IPS-11a (cell line): ENCODE measurements around the gene COA8.

Source experiments
- H3K4me3 ChIP-seq: one replicate; pipeline ENCODE4 v1.5.1; 2013; ENCODE audit warnings: low read depth, low read length, control low read depth

Gene COA8, protein sequence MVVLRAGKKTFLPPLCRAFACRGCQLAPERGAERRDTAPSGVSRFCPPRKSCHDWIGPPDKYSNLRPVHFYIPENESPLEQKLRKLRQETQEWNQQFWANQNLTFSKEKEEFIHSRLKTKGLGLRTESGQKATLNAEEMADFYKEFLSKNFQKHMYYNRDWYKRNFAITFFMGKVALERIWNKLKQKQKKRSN

DNA sequence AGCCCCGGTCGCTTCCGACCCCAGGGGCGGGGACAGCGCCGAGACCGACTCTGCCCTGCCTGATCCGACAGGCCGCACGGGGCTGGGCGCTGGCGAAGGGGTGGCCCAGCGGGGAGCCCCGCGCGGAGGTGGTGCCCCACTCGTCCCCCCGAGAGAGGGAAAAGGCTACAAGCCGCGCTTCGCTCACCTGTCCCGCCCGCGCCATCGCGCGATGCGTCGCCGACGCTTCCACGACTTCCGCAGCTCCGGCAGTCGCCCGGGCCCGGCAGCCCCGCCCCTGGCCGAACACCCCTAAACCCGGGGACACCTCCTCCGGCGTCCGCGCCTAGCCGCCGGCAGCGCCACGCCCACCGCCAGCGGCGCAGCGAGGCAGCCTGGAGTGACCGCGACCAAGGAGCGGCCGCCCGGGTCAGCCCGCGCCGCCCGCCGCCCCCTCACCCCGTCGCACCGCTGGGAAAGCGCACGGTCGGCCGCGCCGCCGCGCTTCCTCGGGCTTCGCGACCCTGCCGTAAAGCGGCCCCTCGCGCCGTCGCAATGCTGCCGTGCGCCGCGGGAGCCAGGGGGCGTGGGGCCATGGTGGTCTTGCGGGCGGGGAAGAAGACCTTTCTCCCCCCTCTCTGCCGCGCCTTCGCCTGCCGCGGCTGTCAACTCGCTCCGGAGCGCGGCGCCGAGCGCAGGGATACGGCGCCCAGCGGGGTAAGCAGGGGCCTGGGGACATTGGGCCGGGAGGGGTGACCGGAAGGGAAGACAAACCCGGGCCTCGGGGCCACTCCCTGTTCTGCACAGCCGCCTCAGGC is at the start of gene COA8, which contains the start of gene BAG5:
Gene COA8, plus strand, starts transcription at position 532 of the 797 bp plus-strand sequence. Its CDS starts 42 bp downstream, at position 574.
Gene BAG5, minus strand, starts transcription at position 229 of the 797 bp plus-strand sequence. CDS start 1,493 bp downstream, outside the sequence.
- peak within 1 kb of the TSS; percentile 82 for H3K4me3 ChIP-seq

DNA sequence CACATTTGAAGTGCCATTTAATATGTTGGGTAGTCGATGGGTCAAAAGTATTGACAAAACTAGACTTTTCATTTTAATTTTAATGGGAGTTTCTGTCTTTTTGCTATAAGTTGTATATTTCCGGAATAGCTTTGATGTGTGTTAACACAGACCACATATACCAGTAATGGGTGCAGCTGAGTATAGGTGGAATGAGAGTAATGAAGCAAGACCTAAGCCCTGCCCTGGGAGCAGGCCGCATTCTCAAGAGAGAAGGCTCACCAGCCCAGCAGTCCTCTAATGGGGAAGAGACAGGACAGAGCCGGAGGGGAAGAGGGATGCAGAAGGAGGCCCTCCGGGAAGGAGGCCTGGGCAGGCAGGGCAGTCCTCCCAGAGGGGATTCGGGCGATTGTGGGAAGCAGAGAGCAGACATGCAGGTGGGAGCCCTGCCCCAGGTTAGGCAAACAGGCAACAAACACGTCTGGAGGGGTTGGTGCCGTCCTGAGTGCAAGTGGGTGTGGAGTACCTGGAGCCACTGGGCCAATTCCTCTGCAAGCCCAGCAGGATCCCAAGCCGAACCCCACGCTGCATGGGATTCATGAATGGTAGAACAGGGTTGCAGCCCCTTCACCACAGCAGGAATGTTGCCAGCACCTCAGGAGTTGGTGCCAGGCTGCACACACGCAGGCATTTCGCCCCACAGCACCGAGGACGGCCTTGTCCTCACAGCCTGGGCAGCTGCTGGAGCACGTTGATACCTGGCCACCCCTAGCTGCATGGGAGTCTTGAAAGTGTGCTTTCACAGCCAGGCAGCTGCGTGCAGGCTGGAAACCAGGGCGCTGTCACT is 48.0 kb upstream of the COA8 start:
- H3K4me3 ChIP-seq = no peak overlapping the region

DNA sequence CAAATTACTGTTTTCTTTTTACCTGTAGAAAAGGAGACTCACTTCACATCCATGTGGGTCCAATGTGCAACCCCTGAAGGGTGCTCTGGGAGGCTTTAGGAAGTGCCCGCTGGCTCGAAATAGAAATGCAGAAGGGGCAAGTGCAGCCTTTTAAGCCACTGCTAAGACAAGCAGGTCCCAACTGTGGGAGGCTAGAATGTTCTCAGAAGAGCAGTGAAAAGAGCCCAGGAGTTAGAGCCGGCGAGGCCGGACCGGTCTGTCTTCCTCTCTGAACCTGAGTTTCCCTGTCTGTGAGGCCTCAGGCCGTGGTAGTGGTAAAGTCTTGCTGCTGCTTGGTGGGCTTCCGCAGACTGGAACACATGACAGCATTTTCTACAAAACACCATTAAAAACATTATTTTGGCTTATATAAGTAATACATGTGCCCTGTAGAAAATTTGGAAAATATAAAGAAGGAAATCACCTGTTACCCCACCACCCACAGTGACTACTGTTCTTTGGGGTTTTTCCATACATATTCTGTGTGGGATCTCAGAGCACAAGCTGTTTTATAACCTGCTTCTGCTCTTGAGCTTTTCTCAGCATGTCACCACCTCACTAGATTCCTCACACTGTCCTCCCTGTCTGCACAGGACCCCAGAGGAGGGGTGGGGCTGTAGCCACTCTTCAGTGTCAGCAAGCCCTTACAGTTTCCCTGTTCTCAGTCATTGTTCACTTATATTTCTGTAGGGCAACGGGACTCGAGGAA is 46.2 kb upstream of the COA8 start:
- no peak overlapping the region for H3K4me3 ChIP-seq

DNA sequence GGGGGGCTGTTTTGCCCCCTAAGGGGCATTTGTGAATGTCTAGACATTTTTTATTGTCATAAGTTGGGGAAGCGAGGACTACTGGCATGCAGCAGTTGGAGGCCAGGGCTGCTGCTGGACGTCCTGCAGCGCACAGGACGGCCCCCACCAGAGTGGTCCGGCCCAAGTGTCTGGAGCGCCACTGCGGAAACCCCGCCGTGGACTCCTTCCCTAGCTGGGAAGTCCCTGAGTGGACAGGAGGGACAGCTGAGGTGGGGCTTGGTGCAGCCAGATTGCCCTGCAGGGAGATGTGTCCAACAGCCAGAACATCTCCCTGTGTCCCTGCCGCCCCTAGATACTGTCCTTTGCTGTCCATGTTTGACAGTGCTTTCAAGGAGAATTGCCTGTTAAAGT is 45.6 kb upstream of the COA8 start:
- H3K4me3 ChIP-seq = no peak overlapping the region

DNA sequence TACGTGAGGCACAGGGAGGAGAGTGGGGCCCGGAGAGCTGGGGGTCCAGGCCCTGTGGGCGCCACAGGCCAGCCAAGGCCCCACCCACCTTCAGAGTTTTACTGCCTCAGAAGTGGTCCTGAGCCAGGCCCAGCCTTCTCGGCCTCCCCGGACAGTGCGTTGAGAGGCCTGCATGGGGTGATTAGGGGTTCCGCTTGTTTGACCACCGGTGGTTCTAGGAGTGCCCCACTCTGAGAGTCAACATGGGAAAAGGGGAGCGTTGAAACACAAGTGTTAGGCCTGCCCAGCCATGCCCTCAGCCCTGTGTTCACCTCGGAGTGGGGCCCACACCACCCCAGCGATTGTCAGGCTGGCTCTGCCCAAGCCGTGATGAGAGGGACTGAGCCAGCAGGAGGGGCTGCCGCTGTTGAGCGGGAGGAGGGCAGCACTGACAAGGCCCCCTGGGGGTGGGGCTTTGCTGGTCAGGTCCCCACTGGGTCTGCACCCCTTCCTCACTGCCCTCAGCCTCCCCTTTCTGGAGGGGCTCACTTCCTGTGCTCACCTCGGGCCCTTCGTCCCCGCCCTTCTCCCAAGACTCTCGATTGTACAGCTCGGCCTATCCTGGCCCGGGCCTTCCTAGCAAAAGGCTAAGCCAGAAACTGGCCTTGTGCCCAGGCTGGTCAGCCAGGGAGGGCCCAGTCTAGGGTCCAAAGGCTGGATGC is 44.9 kb upstream of the COA8 start:
- no peak overlapping the region for H3K4me3 ChIP-seq

DNA sequence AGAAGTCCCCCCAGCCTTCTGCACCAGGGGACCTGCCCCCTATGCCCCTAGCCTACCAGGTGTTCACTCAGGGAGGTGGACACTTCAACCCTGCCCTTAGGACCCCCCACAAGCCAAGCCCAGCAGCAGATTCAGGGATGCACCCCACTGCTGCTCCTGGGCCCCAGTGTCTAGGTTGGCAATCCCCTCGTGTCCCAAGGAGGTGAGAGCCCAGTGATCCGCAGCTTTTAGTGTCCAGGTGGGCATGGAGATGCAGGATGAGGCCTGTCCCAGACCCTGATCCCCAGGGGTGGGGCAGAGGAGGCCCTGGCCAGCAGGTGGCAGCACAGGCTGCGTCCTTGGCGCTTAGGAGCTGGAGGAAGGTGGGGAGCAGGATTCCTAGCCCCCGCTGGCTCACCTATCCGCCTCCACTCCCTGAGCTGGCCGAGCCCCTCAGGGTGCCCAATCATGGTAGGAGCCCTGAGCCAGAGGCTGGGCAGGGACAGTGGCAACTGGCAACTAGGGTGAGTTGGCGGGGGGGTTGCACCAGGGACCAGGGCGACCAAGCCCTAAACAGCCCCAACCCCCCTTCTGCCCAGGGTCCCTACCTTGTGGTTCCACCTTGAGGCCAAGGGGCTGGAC is 44.2 kb upstream of the COA8 start:
- H3K4me3 ChIP-seq = no peak overlapping the region

DNA sequence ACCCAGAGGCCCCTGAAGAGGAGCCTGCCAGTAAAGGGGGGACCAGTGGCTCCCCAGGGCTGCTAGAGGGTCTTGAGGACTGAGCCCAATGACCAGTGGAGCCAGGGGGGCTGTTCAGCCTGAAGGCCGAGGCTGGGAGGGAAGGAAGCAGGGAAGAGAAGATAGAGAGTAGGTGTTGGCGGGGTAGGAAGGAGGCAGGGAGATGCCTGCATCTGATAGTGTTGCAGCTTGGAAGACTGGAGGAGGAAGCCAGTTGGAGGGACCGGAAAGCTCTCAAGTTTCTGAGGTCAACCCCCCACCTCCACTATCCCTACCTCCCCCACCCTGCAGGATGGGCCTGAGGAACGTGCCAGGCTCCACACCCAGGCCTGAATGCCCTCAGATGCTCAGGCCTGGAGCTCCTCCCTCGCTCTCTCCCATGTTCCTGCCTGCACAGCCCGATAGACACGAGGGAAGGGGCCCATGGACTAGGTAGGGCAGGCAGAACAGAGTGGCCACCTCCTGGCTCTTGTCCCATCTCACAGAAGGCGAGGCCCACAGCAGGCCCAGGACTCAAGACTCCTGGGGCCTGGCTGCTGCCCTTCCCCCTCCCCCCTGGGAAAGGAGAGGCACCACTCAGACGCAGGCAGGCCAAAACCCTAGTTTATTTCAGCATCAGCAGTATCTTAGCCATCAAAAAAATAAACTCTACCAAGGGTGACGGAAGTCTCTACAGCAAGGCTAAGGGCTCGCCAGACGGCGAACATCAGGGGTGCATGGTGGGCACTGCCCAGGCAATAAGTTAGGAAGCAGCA is 43.5 kb upstream of the COA8 start:
- H3K4me3 ChIP-seq = no peak overlapping the region

DNA sequence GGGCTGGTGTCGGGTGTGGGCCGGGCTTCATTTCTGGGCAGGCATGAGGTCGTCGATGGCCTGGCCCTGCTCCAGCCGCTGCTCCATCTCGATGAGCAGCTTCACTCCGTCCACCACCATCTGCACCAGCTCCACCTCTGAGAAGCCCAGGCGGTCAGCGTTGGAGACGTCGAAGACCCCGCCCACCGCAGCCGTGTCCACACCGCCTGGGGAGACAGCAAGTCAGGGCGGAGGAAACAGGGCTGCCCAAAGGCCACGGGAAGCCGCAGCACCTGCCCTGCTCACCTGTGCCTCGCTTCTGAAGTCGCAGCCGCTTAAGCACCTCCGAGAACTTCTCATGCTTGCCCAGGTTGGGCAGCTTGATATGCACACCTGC is 42.9 kb upstream of the COA8 start:
- H3K4me3 ChIP-seq = no peak overlapping the region

DNA sequence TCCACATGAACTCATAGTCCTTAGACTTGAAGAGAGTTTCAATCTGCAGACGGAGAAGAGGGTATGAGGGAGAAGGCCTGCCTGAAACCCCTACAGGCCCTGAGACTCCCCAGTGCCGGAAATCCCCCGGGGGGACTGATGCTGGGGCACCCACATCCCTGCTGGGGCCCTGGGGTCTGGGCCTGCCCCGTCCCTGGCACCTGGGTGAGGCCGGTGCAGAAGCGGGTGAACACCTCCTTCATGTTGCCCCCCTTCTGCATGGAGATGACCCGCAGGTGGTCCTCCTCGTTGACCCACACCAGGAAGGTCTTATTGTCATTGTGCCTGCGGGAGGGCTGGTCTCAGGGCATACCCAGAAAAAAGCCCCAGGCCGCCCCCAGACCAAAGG is 42.5 kb upstream of the COA8 start:
- no peak overlapping the region for H3K4me3 ChIP-seq

DNA sequence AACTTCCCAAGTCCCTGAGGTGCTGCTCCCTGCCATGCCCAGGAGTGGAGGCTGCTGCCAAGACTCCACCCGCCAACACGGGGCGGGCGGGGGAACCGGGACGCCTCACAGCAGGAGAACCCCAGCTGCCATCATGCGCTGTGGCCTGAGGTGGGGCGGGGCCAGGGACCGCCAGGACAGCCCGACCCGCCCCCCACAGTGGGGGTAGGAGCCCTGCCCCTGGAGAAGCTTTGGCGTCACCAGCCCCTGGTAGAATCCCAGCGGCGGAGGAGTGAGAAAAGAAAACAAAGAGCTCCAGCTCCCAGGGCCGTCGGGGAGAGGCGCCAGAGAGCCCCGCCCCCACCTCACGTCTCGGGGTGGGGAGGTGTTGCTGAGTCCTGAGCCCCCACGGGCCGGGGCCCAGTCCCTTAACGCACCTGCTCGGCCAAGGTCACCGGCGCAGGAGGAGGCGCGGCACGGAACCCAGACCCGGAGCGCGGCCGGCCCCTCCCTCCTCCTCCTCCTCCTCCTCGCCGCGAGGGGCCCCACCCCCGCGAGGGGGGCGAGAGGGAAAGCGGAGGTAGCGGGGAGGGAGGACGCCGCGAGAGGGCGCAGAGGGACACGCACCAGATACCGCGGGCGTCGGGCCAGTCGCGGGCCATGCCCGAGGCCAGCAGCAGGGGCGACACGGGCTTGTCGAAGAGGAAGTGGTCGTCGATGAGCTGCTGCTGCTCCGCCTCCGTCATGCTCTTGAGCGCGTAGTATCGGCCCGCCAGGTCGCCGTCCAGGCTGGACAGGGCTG is 41.9 kb upstream of the COA8 start:
- H3K4me3 ChIP-seq = peak overlapping the region; percentile 86

DNA sequence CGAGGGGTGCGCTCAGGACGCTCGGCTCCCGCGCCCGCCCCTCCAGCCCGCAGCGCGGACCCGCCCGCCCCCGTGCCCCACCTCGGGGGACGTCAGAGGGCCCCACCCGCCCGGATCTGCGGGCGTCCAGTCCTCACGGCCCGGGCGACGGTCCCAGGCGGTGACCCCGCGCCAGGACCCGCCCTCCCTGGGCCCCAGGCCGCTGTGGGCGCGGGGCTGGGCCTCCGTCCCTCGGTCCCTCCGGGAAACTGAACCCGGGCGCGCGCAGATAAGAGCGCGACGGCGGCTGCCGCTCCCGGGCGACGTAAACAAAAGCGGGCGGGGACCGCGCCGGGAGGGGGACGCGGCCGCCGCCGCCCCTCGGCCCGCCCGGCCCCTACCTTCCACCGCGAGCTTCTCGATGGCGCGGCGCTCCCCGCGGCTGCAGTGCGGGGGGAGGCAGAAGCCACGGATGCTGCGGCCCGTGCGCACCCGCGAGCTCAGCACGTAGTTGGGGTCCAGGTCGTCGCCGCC is 41.3 kb upstream of the COA8 start:
- peak overlapping the region; percentile 86 for H3K4me3 ChIP-seq

DNA sequence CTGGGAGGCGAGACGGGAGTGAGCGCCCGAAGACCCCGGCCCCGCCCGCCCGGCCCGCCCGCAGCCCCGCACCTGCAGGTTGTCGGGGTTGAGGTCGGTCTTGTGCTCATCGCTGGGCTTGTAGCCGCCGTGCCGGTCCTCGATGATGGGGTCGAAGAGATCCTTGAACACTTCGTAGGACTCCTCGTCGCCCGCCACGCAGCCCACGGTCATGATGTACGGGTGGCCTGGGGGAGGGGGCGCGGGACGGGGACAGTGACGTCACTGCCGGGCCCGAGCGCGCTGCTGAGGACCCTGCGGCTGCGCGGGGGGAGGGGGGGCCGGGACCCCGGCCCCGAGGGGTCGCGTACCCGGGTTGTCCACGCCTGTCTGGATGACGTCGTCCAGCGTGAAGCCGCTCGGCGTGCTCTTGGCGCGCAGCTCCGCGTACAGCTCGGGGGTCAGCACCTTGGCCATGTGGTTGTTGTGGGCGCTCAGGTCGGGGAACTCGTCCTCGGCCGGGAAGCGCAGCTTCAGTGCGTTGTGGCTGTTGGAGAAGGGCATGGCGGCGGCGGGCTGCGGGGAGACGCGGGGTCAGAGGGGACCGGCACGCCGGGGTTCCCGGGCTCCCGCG is 40.7 kb upstream of the COA8 start:
- H3K4me3 ChIP-seq = peak overlapping the region; percentile 86

DNA sequence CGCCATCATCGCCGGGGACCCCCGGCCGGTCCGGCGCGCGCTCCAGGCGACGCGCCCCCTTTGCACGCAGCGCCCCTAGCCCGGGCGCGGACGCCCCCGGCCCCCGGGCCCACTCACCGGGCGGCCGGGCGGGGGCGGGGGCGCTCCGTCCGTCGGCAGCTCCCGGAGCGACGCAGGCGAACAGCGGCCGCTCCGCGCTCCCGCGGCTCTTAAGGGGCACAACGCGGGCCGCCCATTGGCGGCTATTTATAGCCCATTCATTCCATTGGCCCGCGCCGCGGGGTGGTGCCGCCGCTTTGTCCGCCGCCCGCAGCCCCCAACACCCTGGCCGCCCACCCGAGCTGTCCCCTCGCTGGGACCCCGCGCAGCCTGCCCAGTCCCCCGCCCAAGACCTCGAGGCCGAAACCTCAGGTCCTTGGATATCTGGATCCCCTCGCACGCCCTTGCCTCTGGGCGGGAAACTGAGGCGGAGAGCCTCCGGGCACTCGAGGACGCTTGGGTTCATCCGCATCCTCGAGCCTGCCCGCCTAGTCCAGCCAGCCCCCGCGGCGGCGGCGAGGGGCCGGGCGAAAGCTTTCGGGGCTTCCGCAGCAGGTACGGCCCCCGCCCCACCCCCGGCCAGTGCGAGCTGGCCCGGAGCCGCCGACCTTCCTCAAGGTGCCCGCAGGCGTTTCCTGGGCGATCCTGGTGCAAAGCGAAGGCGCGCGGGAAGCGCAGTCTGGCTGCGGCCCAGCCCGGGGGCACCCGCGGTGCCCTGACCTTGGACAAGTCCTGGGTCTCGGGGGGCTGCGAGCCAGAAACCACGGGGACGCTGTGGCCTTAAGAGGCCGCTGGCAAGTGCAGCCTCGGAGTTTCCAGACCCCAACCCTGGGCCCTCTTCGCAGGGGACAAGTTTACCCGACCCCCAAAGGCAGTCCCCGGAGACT is 39.8 kb upstream of the COA8 start, which contains the start of gene CKB:
Gene CKB, minus strand, starts transcription at position 182 of the 926 bp plus-strand sequence. CDS start 337 bp downstream, outside the sequence.
- peak within 1 kb of the TSS; percentile 86 for H3K4me3 ChIP-seq

DNA sequence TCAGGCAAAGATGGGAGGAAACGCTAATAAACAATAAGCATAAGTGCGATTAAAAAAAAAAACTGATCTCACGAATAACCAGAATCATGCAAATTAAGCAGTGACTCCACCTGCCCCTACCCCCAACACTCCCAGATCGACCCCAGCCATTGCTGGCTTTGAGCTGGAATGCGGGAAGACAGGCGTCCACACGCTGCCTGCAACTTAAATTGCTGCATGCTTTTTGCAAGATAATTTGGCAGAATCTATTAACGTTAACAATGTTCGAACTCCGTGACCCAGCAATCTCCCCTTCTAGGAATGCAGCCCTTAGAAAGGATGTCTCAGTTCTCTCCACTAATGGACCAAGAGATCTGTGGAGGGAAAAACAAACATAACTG is 39.2 kb upstream of the COA8 start:
- H3K4me3 ChIP-seq = peak overlapping the region; percentile 86

DNA sequence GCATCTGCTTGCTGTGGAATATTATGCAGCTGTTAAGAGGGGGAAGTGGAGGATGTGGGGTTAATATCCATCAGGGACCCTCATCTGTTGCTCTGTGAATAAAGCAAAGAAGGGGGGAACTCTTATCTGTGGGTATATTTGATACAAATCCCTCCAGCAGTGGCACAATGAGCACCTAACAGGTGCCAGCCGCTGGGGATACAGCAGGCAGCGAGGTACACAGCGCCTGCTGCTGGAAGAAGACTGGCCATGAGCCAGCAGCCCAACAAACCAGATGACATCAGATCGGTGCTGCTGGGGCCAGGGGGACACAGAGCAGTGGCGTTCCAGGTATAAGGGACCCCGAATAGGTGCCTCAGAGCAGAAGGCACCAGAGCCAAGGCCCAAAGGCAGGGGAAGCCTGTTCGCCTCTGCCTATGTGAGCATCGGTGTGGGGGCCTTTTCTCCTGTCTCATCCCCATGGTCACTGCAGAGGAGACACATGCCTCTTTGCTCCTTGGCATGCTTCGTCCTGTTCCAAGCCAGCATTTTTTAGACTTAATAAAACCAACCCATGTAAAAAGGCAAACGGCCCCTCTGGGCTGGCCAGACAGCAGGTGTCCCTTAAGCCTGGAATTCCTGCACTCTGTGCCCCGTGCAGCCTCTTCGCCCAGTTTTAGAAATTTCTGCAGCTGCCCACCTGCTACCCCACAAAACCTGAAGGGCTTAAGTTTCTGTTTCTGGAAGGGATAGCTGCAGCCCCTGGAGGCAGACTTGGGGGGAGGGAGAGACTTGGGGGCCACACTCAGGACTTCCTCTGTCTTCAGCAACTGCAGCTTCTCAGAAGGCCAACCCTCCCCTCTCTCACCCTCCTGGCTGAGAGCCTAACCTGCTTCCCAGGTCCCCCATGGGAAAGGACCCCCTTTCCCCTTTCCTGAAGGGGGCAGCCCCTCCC is 38.5 kb upstream of the COA8 start:
- no peak overlapping the region for H3K4me3 ChIP-seq
